ENCODE results near the gene LMO4. TPM values are rescaled to one million over a fixed set of nuclear protein-coding genes. Genes with fewer than 3 reads are reported as not detected.

LMO4 gene
- total and polyA plus RNA-seq, 5 donors from 2014 or later, result 2.8 to 10.3 (median 3.9) TPM

DNA sequence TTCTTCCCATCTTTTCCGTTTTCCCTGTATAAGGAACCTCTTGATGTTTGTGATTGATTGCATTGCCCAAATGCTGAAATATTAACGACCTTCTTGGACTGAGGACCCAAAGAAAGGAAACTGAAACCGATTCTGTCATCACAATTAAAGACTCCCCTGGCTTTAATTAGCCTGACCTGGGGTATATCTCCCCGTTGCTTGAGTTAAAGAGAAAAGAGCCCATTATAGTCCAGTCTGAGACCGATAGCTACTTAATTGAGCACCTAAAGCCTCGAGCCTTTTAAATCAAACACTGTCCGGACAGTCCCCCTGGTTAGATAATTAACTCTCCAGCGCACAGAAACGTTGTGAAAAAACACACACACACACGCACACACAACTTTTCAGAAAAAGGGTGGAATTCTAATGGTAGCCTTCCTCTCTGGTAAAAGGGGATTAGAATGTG, 8.0 kb downstream of the LMO4 start:
- DNase-seq, result no peak
- no peak for ATAC-seq (ENCODE audit: low read depth in 2 of 2)
- H3K36me3 ChIP-seq (ENCODE audit: control insufficient read depth, insufficient read depth, low read length), result no peaks in the 10 kb centered on the region
- peaks cover 0 to 6% of the 10 kb centered on the region in 2 experiments for H3K9me3 ChIP-seq (ENCODE audit: control insufficient read depth in 2 of 2, low read length in 2 of 2)
- peaks cover 0 to 6% (median 0%) of the 10 kb centered on the region in 7 donors for H3K9me3 Mint-ChIP-seq
- peaks cover 59% of the 10 kb centered on the region for H3K27me3 Mint-ChIP-seq
- no peak overlapping the region for H3K27ac ChIP-seq (ENCODE audit: insufficient read depth, low read length, poor library complexity, severe bottlenecking)
- peaks cover 39% of the 10 kb centered on the region for H3K27me3 ChIP-seq (ENCODE audit: control insufficient read depth, insufficient read depth, low read length)
- peaks cover 21% of the 10 kb centered on the region for H3K4me1 ChIP-seq (ENCODE audit: control insufficient read depth, insufficient read depth, low read length, poor library complexity, severe bottlenecking)
- no peaks in the 10 kb centered on the region for H3K36me3 Mint-ChIP-seq
- H3K27ac Mint-ChIP-seq, result no peak overlapping the region
- no peak overlapping the region for H3K4me3 ChIP-seq (ENCODE audit: low read depth, low read length)
- peaks cover 5 to 37% (median 28%) of the 10 kb centered on the region in 4 donors for H3K4me1 Mint-ChIP-seq
- H3K4me3 Mint-ChIP-seq, result peak overlapping the region in 1 of 4 donors; percentile 1

DNA sequence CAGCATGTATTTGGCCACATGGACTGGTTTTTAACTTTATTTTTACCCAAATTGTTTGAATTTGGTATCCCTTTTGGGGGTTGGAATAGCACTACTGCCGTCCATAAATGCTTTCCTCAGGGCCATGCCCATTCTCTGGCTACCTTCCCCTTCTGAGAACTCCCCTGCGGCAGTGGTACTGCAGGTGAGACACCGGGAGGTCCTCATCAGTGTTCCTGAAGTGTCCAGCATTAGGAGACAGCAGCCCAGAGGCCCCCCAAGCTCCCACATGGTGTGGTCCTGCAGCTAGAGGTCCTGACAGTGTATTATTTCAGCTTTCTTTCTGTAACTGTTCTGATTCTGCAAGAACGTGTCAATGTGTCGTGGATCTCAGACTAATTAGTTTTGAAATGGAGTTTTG, 8.9 kb downstream of the LMO4 start:
- Mint-ChIP-seq H3K27me3 (peaks cover 49% of the 10 kb centered on the region), H3K4me1 (peaks cover 5 to 28% (median 20%) of the 10 kb centered on the region in 4 donors), H3K9me3 (peaks cover 0 to 2% (median 0%) of the 10 kb centered on the region in 7 donors), H3K4me3 (no peak overlapping the region), H3K36me3 (no peaks in the 10 kb centered on the region), H3K27ac (no peak overlapping the region)
- no peak overlapping the region for H3K27ac ChIP-seq (ENCODE audit: insufficient read depth, low read length, poor library complexity, severe bottlenecking)
- H3K4me3 ChIP-seq (ENCODE audit: low read depth, low read length), result no peak overlapping the region
- ATAC-seq (ENCODE audit: low read depth in 2 of 2), result no peak
- H3K27me3 ChIP-seq (ENCODE audit: control insufficient read depth, insufficient read depth, low read length), result peaks cover 37% of the 10 kb centered on the region
- no peak for DNase-seq
- peaks cover 15% of the 10 kb centered on the region for H3K4me1 ChIP-seq (ENCODE audit: control insufficient read depth, insufficient read depth, low read length, poor library complexity, severe bottlenecking)
- peaks cover 0 to 3% of the 10 kb centered on the region in 2 experiments for H3K9me3 ChIP-seq (ENCODE audit: control insufficient read depth in 2 of 2, low read length in 2 of 2)
- H3K36me3 ChIP-seq (ENCODE audit: control insufficient read depth, insufficient read depth, low read length), result no peaks in the 10 kb centered on the region

DNA sequence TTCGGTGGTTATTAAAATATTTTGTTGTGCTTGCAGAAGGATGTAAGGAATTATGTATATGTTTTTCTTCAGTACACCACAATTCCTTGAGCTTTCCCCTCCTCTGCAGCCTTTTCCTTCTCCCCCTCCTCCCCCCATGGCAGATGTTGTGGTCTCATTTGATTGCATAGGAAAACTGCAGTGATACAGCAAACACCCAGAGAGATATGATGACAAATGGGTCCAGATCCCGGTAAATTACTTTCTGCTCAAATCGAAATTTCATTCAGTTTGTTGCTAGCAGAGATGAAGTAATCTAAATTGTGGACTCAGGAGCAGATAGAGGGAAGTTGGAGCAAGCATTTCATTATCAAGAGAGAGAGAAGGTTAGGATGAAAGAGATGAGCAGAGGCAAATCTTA, 9.9 kb downstream of the LMO4 start:
- no peaks in the 10 kb centered on the region for H3K9me3 ChIP-seq (ENCODE audit: control insufficient read depth in 2 of 2, low read length in 2 of 2)
- H3K4me3 ChIP-seq (ENCODE audit: low read depth, low read length), result no peak overlapping the region
- H3K36me3 Mint-ChIP-seq, result no peaks in the 10 kb centered on the region
- H3K4me1 Mint-ChIP-seq, result peaks cover under 1 to 20% (median 13%) of the 10 kb centered on the region in 4 donors
- peaks cover 15% of the 10 kb centered on the region for H3K4me1 ChIP-seq (ENCODE audit: control insufficient read depth, insufficient read depth, low read length, poor library complexity, severe bottlenecking)
- H3K4me3 Mint-ChIP-seq, result no peak overlapping the region
- peaks cover 39% of the 10 kb centered on the region for H3K27me3 Mint-ChIP-seq
- DNase-seq (no peak), ATAC-seq (ENCODE audit: low read depth in 2 of 2) (no peak)
- no peak overlapping the region for H3K27ac ChIP-seq (ENCODE audit: insufficient read depth, low read length, poor library complexity, severe bottlenecking)
- H3K27me3 ChIP-seq (ENCODE audit: control insufficient read depth, insufficient read depth, low read length), result peaks cover 28% of the 10 kb centered on the region
- H3K9me3 Mint-ChIP-seq, result peaks cover 0 to 2% (median 0%) of the 10 kb centered on the region in 7 donors
- H3K27ac Mint-ChIP-seq, result no peak overlapping the region
- no peaks in the 10 kb centered on the region for H3K36me3 ChIP-seq (ENCODE audit: control insufficient read depth, insufficient read depth, low read length)

DNA sequence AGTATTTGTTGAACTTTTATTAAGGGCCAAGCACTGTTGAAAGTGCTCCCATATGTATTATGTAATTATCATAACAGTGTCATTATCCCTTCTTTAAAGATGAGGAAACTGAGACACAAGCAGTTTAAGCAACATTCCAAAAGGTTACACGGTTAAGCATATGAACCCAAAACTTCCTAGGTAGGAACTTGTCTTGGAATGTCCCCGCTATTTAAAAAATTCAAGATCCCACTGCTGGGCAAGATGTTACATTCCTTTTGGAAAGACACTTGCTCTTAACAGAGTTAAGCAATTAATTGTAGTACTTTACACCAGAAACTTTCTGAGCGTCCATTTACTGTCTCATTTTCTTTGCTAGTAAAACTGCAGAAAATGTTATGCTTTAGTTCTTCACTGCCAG, 15.6 kb downstream of the LMO4 start:
- Mint-ChIP-seq H3K36me3 (no peaks in the 10 kb centered on the region), H3K27ac (no peak overlapping the region), H3K27me3 (peaks cover 4% of the 10 kb centered on the region)

DNA sequence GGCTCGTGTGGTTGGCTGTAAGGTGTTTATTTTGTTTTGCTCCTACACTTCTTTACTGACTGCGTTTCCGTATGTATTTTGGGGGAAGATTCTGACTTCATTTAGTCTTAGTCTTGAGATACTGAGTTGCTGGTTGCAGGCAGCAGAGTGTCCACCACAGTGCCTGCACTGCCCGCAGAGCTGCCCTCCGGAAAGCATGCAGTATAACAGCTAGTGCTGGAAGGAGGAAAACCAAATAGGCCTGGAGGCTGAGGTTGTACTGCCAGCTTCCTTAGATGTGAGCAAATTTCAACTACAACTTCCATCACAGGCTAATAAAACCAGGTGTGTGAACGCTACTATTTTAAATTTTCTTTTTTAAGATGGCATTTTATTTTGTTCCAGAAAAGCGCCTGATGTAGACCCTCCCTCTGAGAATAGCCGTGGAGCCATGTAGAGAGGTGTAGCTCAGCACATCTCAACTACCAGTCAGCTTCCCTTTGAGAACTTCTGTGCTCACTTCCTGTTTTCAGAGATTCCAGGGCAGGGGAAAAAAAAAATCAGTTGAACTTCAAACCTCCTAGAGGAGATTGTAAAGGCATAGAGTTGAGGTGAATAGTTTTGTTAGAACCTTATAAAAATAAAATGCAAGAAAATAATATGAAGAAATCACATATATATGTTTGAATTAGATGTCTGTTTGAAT, 17.6 kb downstream of the LMO4 start:
- Mint-ChIP-seq H3K36me3 (no peaks in the 10 kb centered on the region), H3K4me3 (no peak overlapping the region), H3K4me1 (peaks cover 0 to 2% (median 0%) of the 10 kb centered on the region in 4 donors), H3K27me3 (peaks cover 3% of the 10 kb centered on the region), H3K27ac (no peak overlapping the region), H3K9me3 (peaks cover 0 to 2% (median 0%) of the 10 kb centered on the region in 7 donors)
- H3K27ac ChIP-seq (ENCODE audit: insufficient read depth, low read length, poor library complexity, severe bottlenecking), result no peak overlapping the region
- no peaks in the 10 kb centered on the region for H3K36me3 ChIP-seq (ENCODE audit: control insufficient read depth, insufficient read depth, low read length)
- ATAC-seq (ENCODE audit: low read depth in 2 of 2), result no peak
- no peak for DNase-seq
- H3K27me3 ChIP-seq (ENCODE audit: control insufficient read depth, insufficient read depth, low read length), result peaks cover 3% of the 10 kb centered on the region
- no peaks in the 10 kb centered on the region for H3K9me3 ChIP-seq (ENCODE audit: control insufficient read depth in 2 of 2, low read length in 2 of 2)
- H3K4me1 ChIP-seq (ENCODE audit: control insufficient read depth, insufficient read depth, low read length, poor library complexity, severe bottlenecking), result no peaks in the 10 kb centered on the region
- H3K4me3 ChIP-seq (ENCODE audit: low read depth, low read length), result no peak overlapping the region

More for the DNA sequence above, 15.6 kb downstream of the LMO4 start:
- no peaks in the 10 kb centered on the region for H3K9me3 ChIP-seq (ENCODE audit: control insufficient read depth in 2 of 2, low read length in 2 of 2)
- Mint-ChIP-seq H3K4me3 (no peak overlapping the region), H3K4me1 (peaks cover 0 to 2% (median 0%) of the 10 kb centered on the region in 4 donors), H3K9me3 (peaks cover 0 to 2% (median 0%) of the 10 kb centered on the region in 7 donors)
- ATAC-seq (ENCODE audit: low read depth in 2 of 2) (no peak), DNase-seq (no peak)
- H3K36me3 ChIP-seq (ENCODE audit: control insufficient read depth, insufficient read depth, low read length), result no peaks in the 10 kb centered on the region
- H3K4me1 ChIP-seq (ENCODE audit: control insufficient read depth, insufficient read depth, low read length, poor library complexity, severe bottlenecking), result no peaks in the 10 kb centered on the region
- H3K4me3 ChIP-seq (ENCODE audit: low read depth, low read length), result no peak overlapping the region
- peaks cover 5% of the 10 kb centered on the region for H3K27me3 ChIP-seq (ENCODE audit: control insufficient read depth, insufficient read depth, low read length)
- no peak overlapping the region for H3K27ac ChIP-seq (ENCODE audit: insufficient read depth, low read length, poor library complexity, severe bottlenecking)

DNA sequence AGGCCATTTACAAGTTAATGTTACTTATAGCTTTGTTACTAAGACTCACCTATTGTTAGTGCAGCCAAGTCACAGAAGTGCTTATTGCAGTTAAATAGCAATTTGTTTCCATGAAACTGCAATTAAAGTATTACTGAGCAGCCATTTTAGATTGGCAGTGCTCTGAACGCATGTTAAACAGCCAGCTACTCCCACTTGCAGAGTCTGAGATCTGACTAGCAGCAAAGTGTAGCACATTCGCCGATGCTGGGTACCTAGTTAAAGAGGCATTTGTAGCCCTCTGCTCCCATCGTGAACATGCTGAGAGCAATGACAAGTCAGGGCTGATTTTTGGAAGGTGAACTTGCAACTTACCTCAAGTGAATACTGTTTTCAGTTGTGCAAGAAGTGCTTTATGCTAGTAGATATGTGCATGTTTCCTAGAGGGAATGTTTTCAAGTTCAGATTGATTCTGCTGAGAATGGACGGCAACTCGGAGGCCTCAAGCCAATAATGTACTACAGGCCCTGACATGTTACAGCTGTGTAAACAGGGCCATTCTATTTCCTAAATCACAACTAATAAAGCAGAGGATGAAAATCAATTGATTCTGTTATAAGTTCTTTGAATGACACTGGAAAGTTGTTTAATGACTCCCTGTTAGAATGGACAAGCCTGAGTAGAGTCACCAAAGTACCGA, 19.8 kb downstream of the LMO4 start:
- no peaks in the 10 kb centered on the region for H3K4me1 Mint-ChIP-seq
- Histone ChIP-seq H3K9me3 (ENCODE audit: control insufficient read depth in 2 of 2, low read length in 2 of 2) (no peaks in the 10 kb centered on the region), H3K4me3 (ENCODE audit: low read depth, low read length) (no peak overlapping the region), H3K36me3 (ENCODE audit: control insufficient read depth, insufficient read depth, low read length) (no peaks in the 10 kb centered on the region), H3K27me3 (ENCODE audit: control insufficient read depth, insufficient read depth, low read length) (no peaks in the 10 kb centered on the region), H3K27ac (ENCODE audit: insufficient read depth, low read length, poor library complexity, severe bottlenecking) (no peak overlapping the region), H3K4me1 (ENCODE audit: control insufficient read depth, insufficient read depth, low read length, poor library complexity, severe bottlenecking) (no peaks in the 10 kb centered on the region)
- no peak for DNase-seq
- no peak overlapping the region for H3K4me3 Mint-ChIP-seq
- no peaks in the 10 kb centered on the region for H3K36me3 Mint-ChIP-seq
- H3K27ac Mint-ChIP-seq, result peak overlapping the region in 1 of 3 donors; percentile 9
- H3K9me3 Mint-ChIP-seq, result peaks cover 0 to 2% (median 0%) of the 10 kb centered on the region in 7 donors
- H3K27me3 Mint-ChIP-seq, result peaks cover 8% of the 10 kb centered on the region
- ATAC-seq (ENCODE audit: low read depth in 2 of 2), result no peak

DNA sequence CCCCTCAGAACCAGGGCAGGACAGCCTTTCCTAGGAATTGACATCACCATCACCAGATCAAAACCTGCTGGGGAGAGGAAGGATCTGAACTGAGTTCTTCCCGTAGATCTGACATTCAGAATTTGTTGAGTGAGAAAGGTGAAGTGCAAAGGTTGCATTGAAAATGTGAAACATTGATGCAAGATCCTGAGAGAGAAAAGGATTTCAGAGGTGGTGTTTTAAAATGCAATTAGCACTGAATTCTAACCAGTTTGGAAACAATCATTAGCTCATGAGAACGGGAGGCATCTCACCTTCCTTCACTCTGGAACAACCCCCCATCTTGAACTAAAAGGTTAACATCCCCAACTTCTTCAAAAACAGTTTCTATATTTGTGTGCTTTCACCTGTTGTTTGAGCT, 20.4 kb downstream of the LMO4 start:
- Mint-ChIP-seq H3K27me3 (peaks cover 8% of the 10 kb centered on the region), H3K4me3 (no peak overlapping the region), H3K4me1 (no peaks in the 10 kb centered on the region), H3K9me3 (peaks cover 0 to 3% (median 0%) of the 10 kb centered on the region in 7 donors), H3K27ac (no peak overlapping the region), H3K36me3 (no peaks in the 10 kb centered on the region)
- Histone ChIP-seq H3K9me3 (ENCODE audit: control insufficient read depth in 2 of 2, low read length in 2 of 2) (no peaks in the 10 kb centered on the region), H3K27me3 (ENCODE audit: control insufficient read depth, insufficient read depth, low read length) (no peaks in the 10 kb centered on the region), H3K36me3 (ENCODE audit: control insufficient read depth, insufficient read depth, low read length) (no peaks in the 10 kb centered on the region), H3K4me1 (ENCODE audit: control insufficient read depth, insufficient read depth, low read length, poor library complexity, severe bottlenecking) (no peaks in the 10 kb centered on the region), H3K27ac (ENCODE audit: insufficient read depth, low read length, poor library complexity, severe bottlenecking) (no peak overlapping the region), H3K4me3 (ENCODE audit: low read depth, low read length) (no peak overlapping the region)
- ATAC-seq (ENCODE audit: low read depth in 2 of 2), result no peak
- no peak for DNase-seq

Measured in CD4-positive, CD25-positive, alpha-beta regulatory T cell (primary cell).